Activated T-cell treated with anti-CD3 and anti-CD28 coated beads, Interleukin-2, amount 50 U/mL, for 4 hours (primary cell): ENCODE results near the gene HAND2. TPM values are rescaled to one million over a fixed set of nuclear protein-coding genes. Genes with fewer than 3 reads are reported as not detected.

ENCODE experiments used
- ATAC-seq, 2 donors: fragments of 200-7000 bp; cut with Tn5 transposase; one replicate each; pipeline ENCODE4 v1.10.0; 2021
- DNase-seq: peaks from one replicate; pipeline ENCODE4 v3.0.0-alpha.2; 2020
- H3K27me3 Mint-ChIP-seq: one replicate; pipeline ENCODE4 v1.8.0; 2021; ENCODE audit warnings: low read depth, mixed read lengths
- H3K36me3 Mint-ChIP-seq: one replicate; pipeline ENCODE4 v1.8.0; 2022; ENCODE audit warnings: mixed read lengths; ENCODE audit not compliant: insufficient read depth
- H3K4me1 Mint-ChIP-seq: one replicate; pipeline ENCODE4 v1.8.0; 2021; ENCODE audit warnings: low read depth, mixed read lengths
- H3K4me3 Mint-ChIP-seq: one replicate; pipeline ENCODE4 v1.8.0; 2021; ENCODE audit warnings: mild to moderate bottlenecking, moderate library complexity, mixed read lengths
- H3K9me3 Mint-ChIP-seq: one replicate; pipeline ENCODE4 v1.8.0; 2021; ENCODE audit warnings: mixed read lengths
- total RNA-seq, 3 donors: library from RNA; stranded (reverse); gene quantifications; one replicate each; pipeline ENCODE4 v1.2.1, GENCODE V29; 2021

The HAND2 gene
- total RNA-seq, 3 donors from 2014 or later = not detected

- Mint-ChIP-seq H3K36me3 (no peaks in the 10 kb centered on the region), H3K4me1 (peaks cover 13% of the 10 kb centered on the region), H3K4me3 (no peak overlapping the region), H3K27me3 (peaks cover 90% of the 10 kb centered on the region), H3K9me3 (no peaks in the 10 kb centered on the region)
- no peak for DNase-seq
- ATAC-seq = no peak
Measured at GRCh38 chr4:173519111-173520101, 10.6 kb downstream of the HAND2 start.

DNA sequence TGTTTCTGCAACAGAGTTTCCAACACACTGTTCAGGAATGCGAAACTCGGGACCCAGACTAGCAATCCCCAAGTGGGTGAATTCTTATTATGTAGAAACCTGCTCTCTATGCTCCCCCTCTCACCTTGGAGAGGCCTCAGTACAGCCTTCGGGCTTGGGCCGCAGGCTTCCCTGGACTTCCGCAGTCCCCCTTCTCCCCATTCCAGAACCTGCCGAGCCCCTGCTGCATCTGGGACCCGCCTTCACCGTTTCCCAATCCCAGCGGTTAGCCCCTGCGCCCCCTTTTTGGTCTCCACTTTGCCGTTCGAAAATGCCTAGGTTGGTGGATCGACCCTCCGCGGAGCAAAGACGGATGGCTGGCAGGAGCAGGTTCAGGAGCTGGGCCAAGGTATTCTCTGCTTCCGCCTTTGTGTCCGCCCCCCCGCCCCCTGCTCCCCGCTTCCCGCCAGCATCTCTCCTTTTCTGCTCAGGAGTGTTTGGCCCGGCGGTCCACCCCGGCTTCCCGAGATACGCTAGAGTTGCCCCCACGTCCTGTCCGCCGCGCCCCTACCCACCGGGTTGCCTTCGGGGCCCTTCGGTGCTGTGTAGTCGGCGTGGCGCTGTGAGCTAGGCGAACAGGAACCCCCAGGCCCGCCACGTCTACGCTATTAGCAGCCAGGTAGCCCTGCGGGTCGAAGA, 11.5 kb downstream of the HAND2 start:
- no peak overlapping the region for H3K4me3 Mint-ChIP-seq
- no peaks in the 10 kb centered on the region for H3K36me3 Mint-ChIP-seq
- H3K4me1 Mint-ChIP-seq = peaks cover 12% of the 10 kb centered on the region
- ATAC-seq (no peak), DNase-seq (no peak)
- H3K9me3 Mint-ChIP-seq = no peaks in the 10 kb centered on the region
- peaks cover 90% of the 10 kb centered on the region for H3K27me3 Mint-ChIP-seq

DNA sequence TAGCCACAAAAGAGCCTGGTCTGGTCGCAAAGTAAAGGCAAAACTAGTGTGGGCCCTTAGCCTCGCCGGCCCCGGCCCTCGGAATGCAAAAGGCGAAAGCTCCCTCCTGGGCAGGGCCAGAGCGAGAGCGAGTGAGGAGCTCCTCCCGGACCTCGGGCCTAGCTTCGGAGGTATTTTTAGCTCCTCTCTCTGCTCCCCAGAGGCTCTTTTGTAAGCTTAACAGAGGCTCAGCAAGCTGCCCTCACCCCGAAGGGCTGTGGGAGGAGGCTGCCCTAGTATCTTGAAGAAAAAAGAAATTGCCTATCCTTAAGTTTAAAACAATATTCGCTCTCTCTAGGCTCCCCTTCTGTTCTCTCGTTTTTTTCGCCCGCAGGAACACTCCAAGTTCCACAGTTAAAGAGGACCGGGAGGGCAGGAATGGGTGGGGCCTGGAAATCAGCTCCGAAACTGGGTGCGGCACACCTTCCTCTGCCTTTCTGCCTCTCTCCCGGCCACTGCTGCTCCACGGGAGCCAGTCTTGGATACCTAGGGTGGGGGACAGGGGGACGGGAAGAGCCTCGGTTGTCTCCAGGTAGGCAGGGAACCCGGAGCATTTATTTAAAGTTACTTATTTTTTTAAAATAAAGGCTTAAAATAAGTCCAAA, 12.1 kb downstream of the HAND2 start:
- Mint-ChIP-seq H3K36me3 (no peaks in the 10 kb centered on the region), H3K27me3 (peaks cover 92% of the 10 kb centered on the region), H3K4me3 (no peak overlapping the region), H3K9me3 (no peaks in the 10 kb centered on the region), H3K4me1 (peaks cover 9% of the 10 kb centered on the region)
- ATAC-seq = no peak
- no peak for DNase-seq

- H3K4me3 Mint-ChIP-seq = no peak overlapping the region
- ATAC-seq (no peak), DNase-seq (no peak)
- no peaks in the 10 kb centered on the region for H3K36me3 Mint-ChIP-seq
- no peaks in the 10 kb centered on the region for H3K9me3 Mint-ChIP-seq
- peaks cover 93% of the 10 kb centered on the region for H3K27me3 Mint-ChIP-seq
- H3K4me1 Mint-ChIP-seq = peaks cover 5% of the 10 kb centered on the region
Measured at GRCh38 chr4:173516621-173517524, 13.2 kb downstream of the HAND2 start.

GRCh38 chr4:173515458-173515857, 14.6 kb downstream of the HAND2 start:
- no peaks in the 10 kb centered on the region for H3K9me3 Mint-ChIP-seq
- ATAC-seq (no peak), DNase-seq (no peak)
- H3K36me3 Mint-ChIP-seq = no peaks in the 10 kb centered on the region
- no peak overlapping the region for H3K4me3 Mint-ChIP-seq
- H3K27me3 Mint-ChIP-seq = peaks cover 89% of the 10 kb centered on the region
- peaks cover 5% of the 10 kb centered on the region for H3K4me1 Mint-ChIP-seq

DNA sequence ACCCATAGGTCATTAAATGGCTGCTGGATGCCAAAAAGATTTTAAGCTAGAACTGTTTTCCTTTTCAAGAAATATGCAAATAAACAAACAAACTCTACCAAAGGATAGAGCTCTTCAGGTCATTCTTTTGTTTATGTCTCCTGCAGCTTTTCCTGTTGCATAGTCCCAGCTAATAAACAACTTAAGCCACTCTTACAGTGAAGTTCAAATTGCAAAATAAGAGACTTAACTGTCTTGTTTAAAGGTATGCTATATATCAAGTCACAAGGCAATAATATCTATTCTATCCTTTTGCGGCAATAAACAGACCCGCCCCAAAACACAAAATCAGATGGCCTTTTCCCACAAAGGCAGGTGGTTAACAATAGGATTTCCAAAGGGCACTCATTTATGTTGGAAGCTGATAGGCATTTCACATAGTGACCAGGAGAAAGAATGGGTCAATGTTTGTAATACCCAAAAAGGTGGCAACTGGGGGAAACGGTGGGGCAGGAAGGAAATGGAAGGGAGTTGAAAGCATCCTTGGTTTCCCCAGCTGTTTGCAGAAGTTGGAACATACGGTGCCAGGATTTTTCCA, 15.3 kb downstream of the HAND2 start:
- Mint-ChIP-seq H3K9me3 (no peaks in the 10 kb centered on the region), H3K27me3 (peaks cover 89% of the 10 kb centered on the region), H3K4me3 (no peak overlapping the region), H3K4me1 (peaks cover 6% of the 10 kb centered on the region), H3K36me3 (no peaks in the 10 kb centered on the region)
- DNase-seq = no peak
- ATAC-seq = no peak

DNA sequence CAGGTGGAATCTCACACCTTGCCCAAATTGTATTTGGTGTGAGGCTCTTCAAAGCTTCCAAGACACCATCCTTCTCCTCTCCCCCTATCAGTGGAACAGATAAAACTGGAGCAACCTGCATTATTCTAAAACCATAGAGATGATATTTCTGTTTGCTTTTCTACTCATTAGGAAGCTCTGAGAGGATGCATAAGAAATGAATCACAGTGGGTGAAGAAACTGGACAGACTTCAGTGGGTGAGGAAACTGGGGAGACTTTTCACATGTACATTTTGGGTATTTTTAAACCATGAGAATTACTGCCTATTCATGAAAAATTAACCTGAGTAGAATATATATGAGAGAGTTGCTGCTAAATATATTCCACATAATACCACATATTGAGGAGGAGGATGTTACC, 16.4 kb downstream of the HAND2 start:
- Mint-ChIP-seq H3K27me3 (peaks cover 88% of the 10 kb centered on the region), H3K36me3 (no peaks in the 10 kb centered on the region)
- no peak for ATAC-seq

GRCh38 chr4:173511787-173512361, 18.2 kb downstream of the HAND2 start:
- Mint-ChIP-seq H3K27me3 (peaks cover 92% of the 10 kb centered on the region), H3K36me3 (no peaks in the 10 kb centered on the region), H3K4me3 (no peak overlapping the region), H3K9me3 (no peaks in the 10 kb centered on the region), H3K4me1 (peaks cover 26% of the 10 kb centered on the region)
- DNase-seq (no peak), ATAC-seq (no peak)

More for the DNA sequence above, 16.4 kb downstream of the HAND2 start:
- Mint-ChIP-seq H3K4me1 (peaks cover 10% of the 10 kb centered on the region), H3K4me3 (no peak overlapping the region), H3K9me3 (no peaks in the 10 kb centered on the region)
- no peak for DNase-seq

DNA sequence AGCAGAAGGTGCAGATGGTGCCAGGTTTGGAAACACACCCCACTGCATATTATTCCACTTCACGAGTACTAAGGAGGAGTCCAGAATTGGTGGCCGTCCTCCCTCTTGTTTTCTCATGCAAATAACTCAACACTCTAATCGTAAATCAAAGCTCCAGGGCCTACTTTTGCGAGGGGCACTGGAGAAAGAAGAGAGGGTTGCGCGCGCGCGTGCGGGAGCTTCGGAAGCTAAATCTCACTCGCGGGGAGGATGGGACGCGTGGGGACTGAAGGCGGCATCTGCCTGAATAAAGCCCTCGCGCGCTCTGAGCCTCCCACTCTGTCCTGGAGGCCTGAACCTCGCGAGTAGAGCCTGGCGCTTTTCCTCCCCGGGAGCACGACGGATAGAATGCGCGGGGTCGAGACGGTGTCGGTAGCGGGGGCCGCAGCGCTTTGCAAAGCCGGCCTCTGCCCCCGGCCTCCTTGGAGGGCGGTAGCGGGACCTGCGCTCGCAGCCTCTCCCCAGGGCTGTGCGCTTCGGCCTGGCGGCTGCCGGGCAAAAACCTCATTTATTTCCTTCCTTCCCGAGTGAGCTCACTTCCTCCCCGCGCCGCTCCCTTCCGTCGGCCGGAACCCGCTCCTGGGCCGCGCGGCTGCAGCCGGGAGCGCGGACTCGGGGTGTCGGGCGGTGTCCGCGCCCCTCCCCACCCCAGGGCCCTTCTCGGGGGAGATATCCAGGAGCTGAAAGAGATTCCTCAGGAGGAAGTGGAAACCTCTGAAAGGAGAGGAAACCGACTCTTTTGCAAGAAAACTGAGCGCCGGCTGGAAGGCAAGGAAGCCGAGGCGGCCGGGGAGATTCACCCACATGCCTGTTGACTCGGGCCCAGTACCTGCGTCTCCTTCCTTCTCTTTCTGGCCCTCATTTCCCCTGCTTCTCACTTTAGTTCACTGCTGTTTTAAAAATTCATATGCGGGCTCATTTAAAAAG, 20.7 kb downstream of the HAND2 start:
- H3K27me3 Mint-ChIP-seq = peaks cover 93% of the 10 kb centered on the region
- H3K9me3 Mint-ChIP-seq = no peaks in the 10 kb centered on the region
- peaks cover 31% of the 10 kb centered on the region for H3K4me1 Mint-ChIP-seq
- no peaks in the 10 kb centered on the region for H3K36me3 Mint-ChIP-seq
- ATAC-seq (peak; percentile 43 to 56), DNase-seq (no peak)
- peak overlapping the region; percentile 72 for H3K4me3 Mint-ChIP-seq

GRCh38 chr4:173508386-173509035, 21.5 kb downstream of the HAND2 start:
- Mint-ChIP-seq H3K9me3 (no peaks in the 10 kb centered on the region), H3K4me1 (peaks cover 31% of the 10 kb centered on the region), H3K36me3 (no peaks in the 10 kb centered on the region), H3K4me3 (peak overlapping the region; percentile 72), H3K27me3 (peaks cover 93% of the 10 kb centered on the region)
- ATAC-seq (no peak), DNase-seq (no peak)

DNA sequence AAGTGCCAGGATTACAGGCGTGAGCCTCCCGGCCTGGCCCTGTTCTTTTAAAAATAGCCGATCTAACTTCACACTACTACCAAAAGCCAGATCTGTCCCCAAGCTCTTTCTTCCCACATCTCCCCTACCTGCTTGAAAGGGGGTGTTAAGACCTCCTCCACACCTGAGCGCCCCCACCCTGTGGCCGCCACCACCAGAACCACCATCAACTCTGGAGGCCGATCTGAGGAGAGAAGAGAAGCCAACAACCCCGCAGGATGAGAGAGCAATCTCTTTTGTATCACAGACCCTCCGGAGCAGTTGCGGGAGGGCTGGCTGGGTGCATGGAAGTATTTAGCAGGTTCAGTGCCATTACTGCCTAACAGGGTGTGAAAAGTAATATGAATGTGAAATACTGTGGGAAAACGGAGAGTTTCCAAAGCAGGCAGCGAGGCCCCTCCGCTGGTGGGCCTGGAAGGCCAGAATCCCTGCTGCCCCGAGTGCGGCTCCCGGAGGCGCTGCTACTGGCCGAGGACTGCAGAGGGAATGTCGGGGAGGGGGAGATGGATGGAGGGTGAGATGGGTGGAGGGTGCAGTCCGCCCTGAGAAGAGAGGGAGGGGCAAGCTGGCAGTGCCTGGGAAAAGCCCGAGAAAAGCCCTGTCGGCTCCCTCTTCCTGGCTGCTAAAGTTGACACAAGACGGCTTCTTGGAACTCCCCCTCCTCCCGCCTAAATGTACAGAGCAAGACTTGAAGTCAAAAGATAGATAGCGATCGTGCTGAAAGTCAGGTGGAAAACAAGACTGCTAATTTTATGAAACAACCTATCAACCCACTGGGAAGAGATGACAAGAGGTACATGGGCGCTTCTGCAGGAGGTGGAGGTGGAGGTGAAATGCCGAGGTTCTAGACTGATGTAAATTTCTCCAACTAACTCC, 22.3 kb downstream of the HAND2 start:
- Mint-ChIP-seq H3K4me3 (peak overlapping the region; percentile 33), H3K9me3 (no peaks in the 10 kb centered on the region), H3K4me1 (peaks cover 31% of the 10 kb centered on the region)

More for the DNA sequence above, 22.3 kb downstream of the HAND2 start:
- DNase-seq (no peak), ATAC-seq (no peak)
- peaks cover 95% of the 10 kb centered on the region for H3K27me3 Mint-ChIP-seq
- no peaks in the 10 kb centered on the region for H3K36me3 Mint-ChIP-seq
